Retina (tissue), 1 donor: Measurements from ENCODE around the gene ATP5F1D.
A peak's percentile ranks its signal among the peaks of the same experiment; 100 is the strongest.

Experiments used
- DNase-seq: peaks from one replicate; pipeline ENCODE4 v3.0.0-alpha.2; 2016

Gene ATP5F1D

GRCh38 chr19:1259876-1260748 is 18.6 kb downstream of the ATP5F1D start:
- peak; percentile 51 for DNase-seq

GRCh38 chr19:1260749-1261537 is 19.4 kb downstream of the ATP5F1D start:
- DNase-seq: peak; percentile 97

GRCh38 chr19:1261538-1261797 is 19.9 kb downstream of the ATP5F1D start:
- DNase-seq: no peak

GRCh38 chr19:1261798-1262622 is 20.5 kb downstream of the ATP5F1D start:
- peak; percentile 54 for DNase-seq

- peak; percentile 30 for DNase-seq
These were observed 21.1 kb downstream of the ATP5F1D start for GRCh38 chr19:1262623-1263123.

- DNase-seq: no peak
These were observed 21.6 kb downstream of the ATP5F1D start for GRCh38 chr19:1263188-1263587.

GRCh38 chr19:1264801-1265614 is 23.5 kb downstream of the ATP5F1D start:
- DNase-seq: peak; percentile 73

- DNase-seq: no peak
These were observed 24.1 kb downstream of the ATP5F1D start for GRCh38 chr19:1265615-1266128.

GRCh38 chr19:1266129-1266915 is 24.8 kb downstream of the ATP5F1D start:
- DNase-seq: peak; percentile 86

- DNase-seq: peak; percentile 93
These were observed 25.4 kb downstream of the ATP5F1D start for GRCh38 chr19:1266916-1267476.

- DNase-seq: peak; percentile 66
These were observed 26.1 kb downstream of the ATP5F1D start for GRCh38 chr19:1267477-1268225.

- no peak for DNase-seq
These were observed 26.9 kb downstream of the ATP5F1D start for GRCh38 chr19:1268226-1269064.

- peak; percentile 97 for DNase-seq
These were observed 27.5 kb downstream of the ATP5F1D start, which contains the start of gene CIRBP for GRCh38 chr19:1269065-1269477. Gene CIRBP (plus strand): TSS chr19:1269332. CDS start chr19:1270934, 1,602 bp downstream.

- peak; percentile 93 for DNase-seq
These were observed 28.1 kb downstream of the ATP5F1D start for GRCh38 chr19:1269478-1270212.

GRCh38 chr19:1270213-1270853 is 28.8 kb downstream of the ATP5F1D start:
- no peak for DNase-seq

GRCh38 chr19:1270854-1271527 is 29.4 kb downstream of the ATP5F1D start:
- DNase-seq: no peak
